H1 (cell line): ENCODE results near the gene ZDHHC11B. TPM values are rescaled to one million over a fixed set of nuclear protein-coding genes. Genes with fewer than 3 reads are reported as not detected.
"Not testable (repeated sequence)": the region's sequence is repeated elsewhere in the genome, so short reads cannot be mapped to it uniquely, and the experiment has no call there.

Source experiments
- CTCF ChIA-PET: fragments of 300-600 bp; sonication (Branson Sonifier 250); formaldehyde crosslinking; loops from one replicate; lab custom pipeline; 2021; ENCODE audit not compliant: partially characterized antibody; lab: Charles Lee
- POLR2A ChIA-PET: fragments of 300-600 bp; sonication (Branson Sonifier 250); formaldehyde crosslinking; loops from one replicate; lab custom pipeline; 2021; ENCODE audit warnings: inconsistent platforms; ENCODE audit not compliant: partially characterized antibody; lab: Charles Lee
- DNase-seq, 2 experiments: peaks; one replicate each; pipeline versions ENCODE4 v3.0.0 to v3.0.0-alpha.2; 2010 to 2022; ENCODE audit warnings: low spot score in 2 of 2, low read depth in 1 of 2, mixed read lengths in 1 of 2
- FAIRE-seq: peaks from 2 replicates; lab custom pipeline; 2011; peaks lifted over from hg19 to GRCh38; lab: Jason Lieb, UNC
- H2AFZ ChIP-seq: 2 replicates; pipeline ENCODE4 v1.8.1; 2012; ENCODE audit warnings: low read length, inconsistent platforms
- H2AK5ac ChIP-seq: 2 replicates; pipeline ENCODE4 v1.6.1; 2013; ENCODE audit warnings: low read depth, low read length
- H2BK120ac ChIP-seq: replicated peaks from 2 replicates; pipeline ENCODE3; 2013; ENCODE audit warnings: low read depth, low read length, inconsistent platforms
- H2BK12ac ChIP-seq: 2 replicates; pipeline ENCODE4 v1.6.1; 2013; ENCODE audit warnings: low read depth, low read length
- H2BK15ac ChIP-seq: 2 replicates; pipeline ENCODE4 v1.6.1; 2013; ENCODE audit warnings: low read length
- H2BK20ac ChIP-seq: 2 replicates; pipeline ENCODE4 v1.6.1; 2013; ENCODE audit warnings: low read length
- H2BK5ac ChIP-seq: 2 replicates; pipeline ENCODE4 v1.6.1; 2013; ENCODE audit warnings: low read depth, low read length
- H3K14ac ChIP-seq: 2 replicates; pipeline ENCODE4 v1.6.1; 2013; ENCODE audit warnings: inconsistent platforms; ENCODE audit not compliant: insufficient read length
- H3K18ac ChIP-seq: 2 replicates; pipeline ENCODE4 v1.6.1; 2013; ENCODE audit warnings: low read length; ENCODE audit errors: extremely low read depth
- H3K23ac ChIP-seq: 2 replicates; pipeline ENCODE4 v1.6.1; 2013; ENCODE audit warnings: inconsistent platforms; ENCODE audit not compliant: insufficient read length
- H3K23me2 ChIP-seq: 2 replicates; pipeline ENCODE4 v1.6.1; 2013; ENCODE audit warnings: low read depth, low read length
- H3K27ac ChIP-seq: 2 replicates; pipeline ENCODE4 v1.6.1; 2011; ENCODE audit warnings: low read depth, low read length, inconsistent platforms
- H3K27me3 ChIP-seq, 4 experiments: replicated peaks in 1 of 4; 1 replicate in 1 of 4; 2 replicates in 3 of 4; pipeline versions ENCODE4 v1.6.1 to v1.8.1; 2011 to 2013; ENCODE audit warnings: low read length in 3 of 4, mild to moderate bottlenecking in 3 of 4, inconsistent platforms in 2 of 4, mixed read lengths in 2 of 4, moderate library complexity in 1 of 4; ENCODE audit not compliant: control insufficient read depth in 3 of 4, insufficient read depth in 3 of 4; ENCODE audit errors: extremely low read depth in 1 of 4
- H3K36me3 ChIP-seq, 4 experiments: 2 replicates each; pipeline versions ENCODE4 v1.6.1 to v1.8.1; 2011 to 2013; ENCODE audit warnings: mild to moderate bottlenecking in 4 of 4, low read length in 3 of 4, moderate library complexity in 2 of 4, control low read depth in 1 of 4, inconsistent platforms in 1 of 4; ENCODE audit not compliant: insufficient read depth in 4 of 4, control insufficient read depth in 2 of 4
- H3K4ac ChIP-seq: replicated peaks from 2 replicates; pipeline ENCODE3; 2013; ENCODE audit warnings: low read length, low read depth, mixed read lengths, inconsistent platforms; ENCODE audit not compliant: insufficient read length
- H3K4me1 ChIP-seq, 4 experiments: replicated peaks in 1 of 4; 1 replicate in 1 of 4; 2 replicates in 3 of 4; pipeline versions ENCODE4 v1.6.1 to v1.8.1; 2011 to 2013; ENCODE audit warnings: low read length in 3 of 4, inconsistent platforms in 2 of 4, mixed read lengths in 1 of 4; ENCODE audit not compliant: insufficient read depth in 4 of 4, control insufficient read depth in 3 of 4
- H3K4me2 ChIP-seq, 2 experiments: 2 replicates each; pipeline versions ENCODE4 v1.6.1 to v1.8.1; 2011 to 2013; ENCODE audit warnings: low read depth in 2 of 2, low read length in 2 of 2, control low read depth in 1 of 2, inconsistent platforms in 1 of 2, mild to moderate bottlenecking in 1 of 2; ENCODE audit not compliant: insufficient read depth in 1 of 2
- H3K4me3 ChIP-seq, 4 experiments: fragments of 200-600, 300-600 bp in 1 of 4; sonication (generic), shearing (Covaris generic), sonication (Bioruptor Twin) in 1 of 4; 2 replicates each; pipeline versions ENCODE4 v1.5.1 to v1.8.1; 2011 to 2016; ENCODE audit warnings: low read length in 4 of 4, low read depth in 3 of 4, control low read depth in 2 of 4, inconsistent platforms in 2 of 4, mild to moderate bottlenecking in 2 of 4, mixed read lengths in 1 of 4, moderate library complexity in 1 of 4; ENCODE audit not compliant: insufficient read depth in 2 of 4; ENCODE audit errors: extremely low read depth in 1 of 4
- H3K56ac ChIP-seq: replicated peaks from 2 replicates; pipeline ENCODE3; 2013; ENCODE audit warnings: low read depth, mild to moderate bottlenecking, mixed read lengths, low read length, inconsistent platforms; ENCODE audit not compliant: insufficient read length
- H3K79me1 ChIP-seq: 2 replicates; pipeline ENCODE4 v1.6.1; 2013; ENCODE audit warnings: low read depth, low read length, control low read depth
- H3K79me2 ChIP-seq, 2 experiments: 2 replicates each; pipeline versions ENCODE4 v1.6.1 to v1.8.1; 2012 to 2013; ENCODE audit warnings: low read length in 2 of 2, mild to moderate bottlenecking in 2 of 2, inconsistent platforms in 1 of 2; ENCODE audit not compliant: insufficient read depth in 2 of 2, control insufficient read depth in 1 of 2
- H3K9ac ChIP-seq, 4 experiments: replicated peaks in 1 of 4; 1 replicate in 1 of 4; 2 replicates in 3 of 4; pipeline versions ENCODE4 v1.6.1 to v1.8.1; 2011 to 2013; ENCODE audit warnings: low read depth in 3 of 4, low read length in 3 of 4, control low read depth in 2 of 4, mild to moderate bottlenecking in 2 of 4, moderate library complexity in 2 of 4, inconsistent platforms in 1 of 4; ENCODE audit errors: extremely low read depth in 1 of 4
- H3K9me3 ChIP-seq, 2 experiments: 2 replicates each; pipeline versions ENCODE4 v1.6.1 to v1.8.1; 2012 to 2013; ENCODE audit warnings: mild to moderate bottlenecking in 2 of 2, moderate library complexity in 2 of 2, control low read depth in 1 of 2, inconsistent platforms in 1 of 2, low read depth in 1 of 2, low read length in 1 of 2, mixed read lengths in 1 of 2; ENCODE audit not compliant: insufficient read depth in 2 of 2
- H4K20me1 ChIP-seq, 2 experiments: replicated peaks in 1 of 2; 2 replicates each; pipeline versions ENCODE3 to v1.8.1; 2011 to 2013; ENCODE audit warnings: inconsistent platforms in 2 of 2, low read length in 2 of 2, mild to moderate bottlenecking in 1 of 2; ENCODE audit not compliant: insufficient read depth in 2 of 2, control insufficient read depth in 1 of 2
- H4K5ac ChIP-seq: 2 replicates; pipeline ENCODE4 v1.6.1; 2013; ENCODE audit warnings: low read length, low read depth, mixed read lengths, inconsistent platforms; ENCODE audit not compliant: insufficient read length
- H4K8ac ChIP-seq: 2 replicates; pipeline ENCODE4 v1.8.0; 2013; ENCODE audit warnings: mild to moderate bottlenecking, moderate library complexity, low read length, inconsistent platforms; ENCODE audit not compliant: insufficient read depth; ENCODE audit errors: extremely low read depth
- H4K91ac ChIP-seq: replicated peaks from 2 replicates; pipeline ENCODE3; 2013; ENCODE audit warnings: low read length, mixed read lengths, inconsistent platforms; ENCODE audit not compliant: insufficient read length
- WGBS, 2 experiments: shearing (Covaris generic) in 1 of 2; methylation state at CpG; one replicate each; pipeline versions ENCODE4 v1.1.6 to v1.1.7; 2013 to 2015; ENCODE audit warnings: low lambda C conversion rate in 2 of 2, mixed read lengths in 2 of 2, inconsistent platforms in 1 of 2, low coverage in 1 of 2, missing lambda C conversion rate in 1 of 2; ENCODE audit not compliant: insufficient replicate concordance in 2 of 2, insufficient coverage in 1 of 2, insufficient read length in 1 of 2; ENCODE audit errors: extremely low coverage in 1 of 2, missing lambda C conversion rate in 1 of 2; 5-methylcytosine and 5-hydroxymethylcytosine counted together
- polyA plus RNA-seq, 7 experiments: library from polyadenylated mRNA; depleted of rRNA in 3 of 7; stranded (reverse) in 5 of 7; unstranded in 2 of 7; fragments of >200 nt in 5 of 7; fragments of 200-250 nt in 2 of 7; gene quantifications; 1 replicate in 5 of 7; 2 replicates in 1 of 7; 4 replicates in 1 of 7; pipeline versions ENCODE4 v1.2.1 to v1.2.3, GENCODE V29; 2011 to 2013; ENCODE audit warnings: missing spikeins in 2 of 7, mixed read lengths in 2 of 7
- total RNA-seq: library from RNA; stranded (reverse); fragmentation: NEBNext Ultra II Directional; extraction: Animal tissue kit (Norgen Biotek cat#: 25700); gene quantifications from 2 replicates; pipeline ENCODE4 v1.2.1, GENCODE V29; 2021

The ZDHHC11B gene
- total and polyA plus RNA-seq, 2 of the 8 experiments (the other 6 are each of a cell fraction or from before 2014, with no cell fraction given): 0.29 to 2.5 TPM

DNA sequence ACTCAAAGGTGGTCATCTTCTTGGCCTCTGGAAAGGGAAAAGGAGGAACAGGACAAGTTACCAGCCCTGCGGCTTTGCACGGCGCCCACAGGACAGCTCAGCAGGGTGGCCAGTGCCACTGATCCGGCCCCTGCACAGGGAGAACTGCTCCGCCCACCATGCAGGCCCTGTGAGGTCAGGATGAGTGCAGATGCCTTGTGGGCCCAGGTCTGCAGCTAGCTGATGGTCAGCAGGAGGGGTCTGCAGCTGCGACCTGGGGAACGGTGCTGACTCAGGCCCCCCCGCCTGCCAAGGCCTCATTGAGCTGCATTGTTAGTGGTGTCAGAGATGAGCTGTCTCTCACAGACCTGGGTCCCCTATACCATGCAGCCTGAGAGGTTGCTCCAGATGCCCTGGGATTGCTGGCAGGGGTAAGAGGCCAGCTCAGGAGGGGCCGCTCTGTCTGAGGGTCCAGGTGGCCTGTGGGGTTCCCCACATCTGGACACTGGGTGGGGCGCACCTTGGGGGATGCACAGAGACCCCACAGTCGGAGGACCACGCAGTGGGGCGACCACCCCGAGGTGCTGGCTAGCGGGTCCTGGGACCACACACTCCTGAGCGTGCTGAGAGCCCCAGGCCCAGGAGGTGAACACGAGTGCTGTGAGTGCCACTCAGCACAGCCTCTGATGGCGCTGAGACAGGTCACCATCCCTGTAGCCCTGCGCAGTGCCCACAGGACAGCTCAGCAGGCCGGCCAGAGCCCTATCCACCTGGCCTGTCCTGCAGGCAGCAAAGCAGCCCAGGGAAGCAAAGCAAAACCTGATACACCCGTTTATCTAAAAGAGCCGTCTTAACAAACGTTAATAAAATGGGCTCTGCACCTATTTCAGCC lies 39.0 kb downstream of the ZDHHC11B start:
- DNase-seq, H3K9ac ChIP-seq, H3K23me2 ChIP-seq, H3K4me1 ChIP-seq, H2AK5ac ChIP-seq, H3K18ac ChIP-seq, H3K79me2 ChIP-seq, H3K27ac ChIP-seq, H3K79me1 ChIP-seq, H2AFZ ChIP-seq, H2BK15ac ChIP-seq, H3K4me2 ChIP-seq, H3K27me3 ChIP-seq, H4K8ac ChIP-seq, H3K4me3 ChIP-seq, FAIRE-seq, H2BK5ac ChIP-seq, H2BK120ac ChIP-seq, H3K36me3 ChIP-seq, H4K20me1 ChIP-seq, H3K14ac ChIP-seq, H3K56ac ChIP-seq, H2BK20ac ChIP-seq, POLR2A ChIA-PET, H4K5ac ChIP-seq, H3K9me3 ChIP-seq, H3K4ac ChIP-seq, H2BK12ac ChIP-seq, H4K91ac ChIP-seq, H3K23ac ChIP-seq: not testable (repeated sequence)
- WGBS, 2 experiments: 90% methylated on average over 17 of the region's 23 CpGs; no CpG with 5 or more reads in 1 of the 2 experiments
- CTCF ChIA-PET: interaction anchor here (0.6 to 2.3 kb wide), 3 partner anchors 13 to 166 kb away, joined by 3 to 7 read pairs (median 5); no protein-coding TSS in a partner anchor
